Prostate gland (tissue), 2 donors: ENCODE measurements around the gene CD226. TPM values are rescaled to one million over a fixed set of nuclear protein-coding genes. Genes with fewer than 3 reads are reported as not detected.

Source experiments
- DNase-seq: peaks from one replicate; pipeline ENCODE4 v3.0.0-alpha.2; 2019; ENCODE audit warnings: low spot score
- H3K27ac ChIP-seq, 2 donors: fragments of 200-600 bp; sonication (generic); 2 replicates each; pipeline ENCODE4 v1.5.1; 2017 to 2019
- H3K27me3 ChIP-seq: fragments of 200-600 bp; sonication (generic); replicated peaks from 2 replicates; pipeline ENCODE4 v1.5.1; 2019; ENCODE audit not compliant: insufficient read depth
- H3K36me3 ChIP-seq, 2 donors: fragments of 200-600 bp; sonication (generic); 1 replicate in 1 of 2; 2 replicates in 1 of 2; pipeline versions ENCODE4 v1.5.1 to v1.8.1; 2017 to 2019
- H3K4me1 ChIP-seq: fragments of 200-600 bp; sonication (generic); replicated peaks from 2 replicates; pipeline ENCODE4 v1.5.1; 2019
- H3K4me3 ChIP-seq, 2 donors: fragments of 200-600 bp; sonication (generic); 2 replicates each; pipeline ENCODE4 v1.5.1; 2017 to 2019
- H3K9me3 ChIP-seq: fragments of 200-600 bp; sonication (generic); 2 replicates; pipeline ENCODE4 v1.5.1; 2017
- POLR2A ChIP-seq: fragments of 450-650 bp; IDR thresholded peaks from one replicate; pipeline ENCODE4 v1.6.1; 2016; ENCODE audit warnings: antibody characterized with exemption, mild to moderate bottlenecking
- POLR2AphosphoS5 ChIP-seq: sonication (generic); formaldehyde crosslinking; IDR thresholded peaks from one replicate; pipeline ENCODE4 v1.6.1; 2017; ENCODE audit warnings: antibody characterized with exemption
- WGBS: methylation state at CpG from one replicate; pipeline ENCODE4 v1.1.5; 2018; 5-methylcytosine and 5-hydroxymethylcytosine counted together
- intact Hi-C: fragments of 100-400 bp; cut with DNase I; formaldehyde crosslinking; loops from one replicate; pipeline ENCODE4 v1.14.2; 2022
- total RNA-seq, 2 donors: library from RNA; depleted of rRNA; stranded (reverse); fragments of >200 nt; gene quantifications; one replicate each; pipeline ENCODE4 v1.1.0, GENCODE V29; 2016
- TF ChIP-seq, protein P1 (sequence below), 4 experiments: fragments of 200-600 bp in 2 of 4; fragments of 450-650 bp in 2 of 4; sonication (generic) in 2 of 4; IDR thresholded peaks; 1 replicate in 3 of 4; 2 replicates in 1 of 4; pipeline ENCODE4 v1.5.1; 2016 to 2019; ENCODE audit warnings: antibody characterized with exemption in 4 of 4, mild to moderate bottlenecking in 2 of 4, moderate library complexity in 2 of 4

CD226 gene
- total RNA-seq, 2 donors from 2014 or later: 0.59 to 4.7 TPM

DNA sequence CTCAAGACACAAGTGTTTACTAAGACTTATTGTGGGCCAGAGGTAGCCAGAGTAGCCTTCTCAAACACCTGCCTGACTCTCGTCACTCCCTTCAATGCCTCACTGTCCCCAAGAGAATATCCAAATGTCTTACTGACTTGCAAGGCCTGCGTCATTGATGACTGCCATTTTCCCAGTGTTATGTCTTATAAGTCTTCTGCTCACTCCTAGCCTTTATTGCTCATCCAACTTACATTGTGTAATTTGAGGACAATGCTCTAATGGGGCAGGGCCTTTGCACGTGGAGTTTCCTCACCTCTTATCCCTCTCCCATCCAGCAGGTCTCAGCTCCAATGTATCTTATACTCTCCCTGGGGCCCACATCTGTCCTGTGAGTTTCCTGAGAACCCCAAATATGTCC, 10.1 kb upstream of the CD226 start:
- no peak overlapping the region for H3K27ac ChIP-seq
- 95% methylated on average over 3 of the region's 3 CpGs for WGBS

DNA sequence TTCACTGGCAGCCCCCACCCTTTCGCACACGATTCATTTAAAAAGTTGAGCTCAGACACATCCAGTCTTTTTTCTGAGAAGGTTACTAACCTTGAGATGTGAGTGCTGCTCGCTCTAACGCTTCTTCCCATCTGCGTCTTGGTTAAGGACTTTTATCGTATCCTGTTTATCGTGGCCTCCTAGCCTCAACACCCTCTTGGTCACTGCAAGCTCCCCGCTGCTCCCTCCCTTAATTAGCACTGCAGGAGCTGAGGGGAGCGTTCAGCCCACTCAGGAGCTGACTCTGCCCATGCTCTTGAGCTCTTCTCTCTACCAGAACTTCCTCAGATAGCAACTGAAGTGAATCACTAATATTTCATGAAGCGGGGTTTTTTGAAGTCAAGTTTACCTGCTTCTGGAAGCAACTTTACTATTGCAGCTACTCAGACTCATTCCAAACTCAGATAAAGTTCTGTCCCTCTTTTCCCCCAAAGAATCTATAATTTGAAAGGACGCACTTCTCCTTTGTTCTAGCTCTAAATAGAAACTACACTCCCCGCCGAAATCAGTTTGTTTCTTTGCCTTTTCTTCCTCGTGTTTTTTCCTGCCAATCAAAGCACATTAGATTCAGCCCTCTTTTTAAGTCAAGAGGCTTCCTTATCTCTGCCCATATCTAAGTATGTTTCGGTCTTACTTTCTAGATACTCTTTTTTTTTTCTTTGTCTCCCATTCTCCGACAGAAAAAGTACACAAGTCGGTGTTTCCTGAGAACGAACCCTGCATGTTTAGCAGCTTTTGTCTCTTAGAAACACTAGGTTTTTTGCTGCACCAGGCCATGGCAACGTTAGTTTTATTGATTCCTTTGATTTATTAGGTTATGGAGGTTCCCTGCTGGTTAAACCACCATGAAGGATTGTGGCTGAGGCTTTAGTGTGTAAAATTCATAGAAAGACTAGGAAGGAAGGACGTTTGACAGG, 9.3 kb upstream of the CD226 start:
- no peak for DNase-seq
- no peaks in the 10 kb centered on the region for H3K27me3 ChIP-seq
- no peaks in the 10 kb centered on the region for H3K36me3 ChIP-seq
- no peak overlapping the region for H3K27ac ChIP-seq
- TF ChIP-seq POLR2A (no peak), POLR2AphosphoS5 (no peak)
- TF ChIP-seq, protein P1, sequence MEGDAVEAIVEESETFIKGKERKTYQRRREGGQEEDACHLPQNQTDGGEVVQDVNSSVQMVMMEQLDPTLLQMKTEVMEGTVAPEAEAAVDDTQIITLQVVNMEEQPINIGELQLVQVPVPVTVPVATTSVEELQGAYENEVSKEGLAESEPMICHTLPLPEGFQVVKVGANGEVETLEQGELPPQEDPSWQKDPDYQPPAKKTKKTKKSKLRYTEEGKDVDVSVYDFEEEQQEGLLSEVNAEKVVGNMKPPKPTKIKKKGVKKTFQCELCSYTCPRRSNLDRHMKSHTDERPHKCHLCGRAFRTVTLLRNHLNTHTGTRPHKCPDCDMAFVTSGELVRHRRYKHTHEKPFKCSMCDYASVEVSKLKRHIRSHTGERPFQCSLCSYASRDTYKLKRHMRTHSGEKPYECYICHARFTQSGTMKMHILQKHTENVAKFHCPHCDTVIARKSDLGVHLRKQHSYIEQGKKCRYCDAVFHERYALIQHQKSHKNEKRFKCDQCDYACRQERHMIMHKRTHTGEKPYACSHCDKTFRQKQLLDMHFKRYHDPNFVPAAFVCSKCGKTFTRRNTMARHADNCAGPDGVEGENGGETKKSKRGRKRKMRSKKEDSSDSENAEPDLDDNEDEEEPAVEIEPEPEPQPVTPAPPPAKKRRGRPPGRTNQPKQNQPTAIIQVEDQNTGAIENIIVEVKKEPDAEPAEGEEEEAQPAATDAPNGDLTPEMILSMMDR (IDR thresholded peaks at IDR 0.05): no peak
- WGBS: 52% methylated on average over 20 of the region's 20 CpGs
- H3K4me3 ChIP-seq: no peak overlapping the region
- no peaks in the 10 kb centered on the region for H3K9me3 ChIP-seq
- intact Hi-C loops: loop anchor here (10.0 kb wide), 1 partner anchor 112 kb away; no protein-coding TSS in a partner anchor
- no peaks in the 10 kb centered on the region for H3K4me1 ChIP-seq

More for the DNA sequence above, 10.1 kb upstream of the CD226 start:
- no peak for DNase-seq
- no peak overlapping the region for H3K4me3 ChIP-seq
- intact Hi-C loops: loop anchor here (10.0 kb wide), 1 partner anchor 113 kb away; no protein-coding TSS in a partner anchor
- no peaks in the 10 kb centered on the region for H3K36me3 ChIP-seq
- H3K4me1 ChIP-seq: no peaks in the 10 kb centered on the region
- H3K9me3 ChIP-seq: no peaks in the 10 kb centered on the region
- no peaks in the 10 kb centered on the region for H3K27me3 ChIP-seq
- TF ChIP-seq, protein P1 (IDR thresholded peaks at IDR 0.05): no peak
- TF ChIP-seq POLR2AphosphoS5 (no peak), POLR2A (no peak)

DNA sequence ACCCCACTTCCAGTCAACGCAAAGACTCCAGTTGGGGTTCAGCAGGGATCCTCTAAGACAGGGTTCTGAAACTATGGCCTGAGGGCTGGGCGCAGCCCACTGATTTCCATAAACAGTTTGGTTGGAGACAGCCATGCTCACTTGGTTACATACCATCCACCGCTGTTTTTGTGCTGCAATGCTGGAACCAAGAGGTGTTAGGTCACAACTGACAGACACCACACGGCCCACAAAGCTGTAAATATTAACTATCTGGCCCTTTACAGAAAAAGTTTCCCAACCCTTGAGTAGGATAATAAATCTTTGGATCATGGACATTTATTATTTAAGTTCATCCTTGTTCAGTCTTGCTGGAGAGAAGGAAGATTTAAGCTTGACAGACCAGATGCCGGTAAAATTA, 8.4 kb upstream of the CD226 start:
- H3K4me3 ChIP-seq: no peak overlapping the region
- H3K27ac ChIP-seq: no peak overlapping the region
- 33% methylated on average over 5 of the region's 5 CpGs for WGBS
- H3K27me3 ChIP-seq: no peaks in the 10 kb centered on the region
- no peaks in the 10 kb centered on the region for H3K4me1 ChIP-seq
- H3K36me3 ChIP-seq: no peaks in the 10 kb centered on the region
- intact Hi-C loops: loop anchor here (10.0 kb wide), 1 partner anchor 111 kb away; no protein-coding TSS in a partner anchor
- TF ChIP-seq POLR2AphosphoS5 (no peak), POLR2A (no peak)
- TF ChIP-seq, protein P1 (IDR thresholded peaks at IDR 0.05): no peak
- DNase-seq: no peak
- H3K9me3 ChIP-seq: no peaks in the 10 kb centered on the region

DNA sequence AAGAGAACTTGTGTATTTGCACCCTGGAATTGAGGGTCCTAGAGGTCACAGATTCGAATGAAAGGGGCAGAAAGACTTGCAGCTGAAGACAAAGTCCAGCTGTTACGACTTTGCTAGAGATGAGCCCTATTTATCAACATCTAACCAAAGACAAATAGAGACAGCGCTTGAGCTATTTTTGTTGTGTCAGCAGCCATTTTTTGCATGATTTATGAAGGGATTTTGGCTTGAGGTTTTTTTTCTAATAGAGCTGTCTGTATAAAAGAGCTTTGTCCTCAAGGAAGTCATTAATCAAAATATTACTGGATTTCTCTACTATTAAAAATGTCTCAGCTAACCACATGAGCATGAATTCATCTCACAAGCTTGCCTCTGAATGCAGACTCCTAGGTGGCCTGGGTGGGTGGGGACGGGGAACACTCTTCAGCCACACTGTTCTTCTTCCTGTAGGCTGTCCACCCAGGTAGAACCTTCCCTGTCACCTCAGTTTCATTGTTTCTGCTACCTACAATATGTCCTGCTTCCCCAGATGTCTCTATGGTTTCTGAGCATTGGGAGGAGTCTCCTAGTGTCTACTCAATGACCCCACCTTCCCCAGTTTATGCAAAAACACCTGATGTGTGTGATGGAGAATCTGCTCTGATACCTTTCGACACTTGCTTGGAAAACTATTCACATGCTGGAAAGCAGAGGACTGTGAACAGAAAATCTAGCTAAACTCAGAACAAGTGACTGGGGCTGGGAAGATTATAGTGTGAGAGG, 7.2 kb upstream of the CD226 start:
- Histone ChIP-seq H3K4me3 (no peak overlapping the region), H3K9me3 (no peaks in the 10 kb centered on the region), H3K27me3 (no peaks in the 10 kb centered on the region), H3K4me1 (no peaks in the 10 kb centered on the region), H3K27ac (no peak overlapping the region), H3K36me3 (no peaks in the 10 kb centered on the region)
- 46% methylated on average over 5 of the region's 5 CpGs for WGBS
- intact Hi-C loops: loop anchor here (10.0 kb wide), 1 partner anchor 110 kb away; no protein-coding TSS in a partner anchor
- no peak for TF ChIP-seq POLR2AphosphoS5
- TF ChIP-seq, protein P1 (IDR thresholded peaks at IDR 0.05): no peak
- TF ChIP-seq POLR2A: no peak
- DNase-seq: no peak
